GM23338 (cell line): ENCODE measurements around the gene TIMM22. TPM values are rescaled to one million over a fixed set of nuclear protein-coding genes. Genes with fewer than 3 reads are reported as not detected.

Experiments
- ATAC-seq: fragments of 200-7000 bp; cut with Tn5 transposase; 3 replicates; pipeline ENCODE4 v1.9.1; 2020
- DNase-seq: peaks from one replicate; pipeline ENCODE4 v3.0.0-alpha.2; 2015; ENCODE audit warnings: low spot score
- H2AFZ ChIP-seq: fragments of 200-600 bp; sonication (generic); 2 replicates; pipeline ENCODE4 v1.8.0; 2016; ENCODE audit warnings: antibody characterized with exemption, mild to moderate bottlenecking, moderate library complexity
- H3F3A ChIP-seq: fragments of 200-600 bp; sonication (generic); replicated peaks from 2 replicates; pipeline ENCODE4 v1.8.0; 2017; ENCODE audit warnings: antibody characterized with exemption, mixed run types, low read depth
- H3K27ac ChIP-seq: fragments of 200-600 bp; sonication (generic); 2 replicates; pipeline ENCODE4 v1.6.1; 2016; ENCODE audit warnings: low read depth
- H3K27me3 ChIP-seq: fragments of 200-600 bp; sonication (generic); 2 replicates; pipeline ENCODE4 v1.8.0; 2016; ENCODE audit warnings: mild to moderate bottlenecking, mixed run types, moderate library complexity; ENCODE audit not compliant: insufficient read depth
- H3K36me3 ChIP-seq: fragments of 200-600 bp; sonication (generic); 2 replicates; pipeline ENCODE4 v1.8.0; 2016; ENCODE audit warnings: mild to moderate bottlenecking; ENCODE audit not compliant: insufficient read depth
- H3K4me1 ChIP-seq: fragments of 200-600 bp; sonication (generic); 2 replicates; pipeline ENCODE4 v1.8.0; 2016; ENCODE audit warnings: mild to moderate bottlenecking, moderate library complexity; ENCODE audit not compliant: insufficient read depth
- H3K4me2 ChIP-seq: fragments of 200-600 bp; sonication (generic); 2 replicates; pipeline ENCODE4 v1.7.1; 2017; ENCODE audit warnings: mixed run types
- H3K4me3 ChIP-seq: fragments of 200-600 bp; sonication (generic); 2 replicates; pipeline ENCODE4 v1.6.1; 2016; ENCODE audit warnings: mixed run types
- H3K79me2 ChIP-seq: fragments of 200-600 bp; sonication (generic); replicated peaks from 2 replicates; pipeline ENCODE4 v1.8.0; 2017; ENCODE audit warnings: mild to moderate bottlenecking; ENCODE audit not compliant: insufficient read depth
- H3K9me2 ChIP-seq: fragments of 200-600 bp; sonication (generic); 2 replicates; pipeline ENCODE4 v1.8.0; 2017; ENCODE audit not compliant: insufficient read depth
- H4K20me1 ChIP-seq: fragments of 200-600 bp; sonication (generic); replicated peaks from 2 replicates; pipeline ENCODE4 v1.8.0; 2017; ENCODE audit warnings: mild to moderate bottlenecking; ENCODE audit not compliant: insufficient read depth
- H3K27ac Mint-ChIP-seq: 2 replicates; pipeline ENCODE4 v1.8.0; 2020; ENCODE audit warnings: inconsistent platforms, mild to moderate bottlenecking, moderate library complexity, mixed read lengths
- H3K27me3 Mint-ChIP-seq: 3 replicates; pipeline ENCODE4 v1.8.0; 2022; ENCODE audit warnings: low read depth, mild to moderate bottlenecking, moderate library complexity, mixed read lengths, inconsistent platforms; ENCODE audit not compliant: insufficient read depth, poor library complexity
- H3K36me3 Mint-ChIP-seq: 3 replicates; pipeline ENCODE4 v1.8.0; 2021; ENCODE audit warnings: low read depth, mild to moderate bottlenecking, inconsistent platforms, moderate library complexity, mixed read lengths
- H3K4me1 Mint-ChIP-seq: 3 replicates; pipeline ENCODE4 v1.8.0; 2020; ENCODE audit warnings: mild to moderate bottlenecking, inconsistent platforms, mixed read lengths
- H3K4me3 Mint-ChIP-seq: 3 replicates; pipeline ENCODE4 v1.8.0; 2021; ENCODE audit warnings: moderate library complexity, mild to moderate bottlenecking, inconsistent platforms, mixed read lengths
- H3K9me3 Mint-ChIP-seq: 3 replicates; pipeline ENCODE4 v1.8.0; 2020; ENCODE audit warnings: moderate library complexity, mild to moderate bottlenecking, inconsistent platforms, mixed read lengths
- CREB1 ChIP-seq: fragments of 250-450 bp; sonication (Bioruptor Pico); IDR thresholded peaks from 2 replicates; pipeline ENCODE4 v1.5.0; 2020; ENCODE audit warnings: low read depth, mild to moderate bottlenecking, moderate library complexity
- EZH2 ChIP-seq: fragments of 200-600 bp; sonication (generic); IDR thresholded peaks from one replicate; pipeline ENCODE4 v1.8.0; 2017; ENCODE audit warnings: antibody characterized with exemption, mild to moderate bottlenecking, low read depth; ENCODE audit not compliant: unreplicated experiment
- NANOG ChIP-seq: IDR thresholded peaks from 2 replicates; pipeline ENCODE4 v1.6.1; 2016; ENCODE audit warnings: antibody characterized with exemption, borderline replicate concordance
- STAT1 ChIP-seq: IDR thresholded peaks from one replicate; pipeline ENCODE4 v1.6.1; 2016; ENCODE audit warnings: antibody characterized with exemption; ENCODE audit not compliant: unreplicated experiment
- polyA plus RNA-seq: library from polyadenylated mRNA; unstranded; fragments of >200 nt; fragmentation: Nextera tagmentation; extraction: Ambion mirVana; gene quantifications from 2 replicates; pipeline ENCODE4 v1.2.1, GENCODE V29; 2016
- total RNA-seq: library from RNA; depleted of rRNA; stranded (reverse); fragments of >200 nt; shearing (Covaris generic); gene quantifications from 2 replicates; pipeline ENCODE4 v1.2.3, GENCODE V29; 2014
- TF ChIP-seq, protein P1 (sequence below): fragments of 250-450 bp; sonication (Bioruptor Pico); IDR thresholded peaks from 2 replicates; pipeline ENCODE4 v1.5.0; 2020; ENCODE audit warnings: mild to moderate bottlenecking, moderate library complexity
- TF ChIP-seq, protein P2 (sequence below): IDR thresholded peaks from 2 replicates; pipeline ENCODE4 v1.6.1; 2016; ENCODE audit warnings: antibody characterized with exemption
- TF ChIP-seq, protein P3 (sequence below), 2 experiments: fragments of 200-600 bp in 1 of 2; sonication (generic) in 1 of 2; conservative IDR thresholded peaks; 2 replicates each; pipeline versions ENCODE4 v1.5.1 to v1.6.1; 2016 to 2017; ENCODE audit warnings: antibody characterized with exemption in 2 of 2, low read depth in 2 of 2, mild to moderate bottlenecking in 2 of 2, moderate library complexity in 1 of 2
- TF ChIP-seq, protein P4 (sequence below): IDR thresholded peaks from one replicate; pipeline ENCODE4 v1.6.1; 2018; ENCODE audit warnings: antibody characterized with exemption; ENCODE audit not compliant: unreplicated experiment

Gene TIMM22
- total and polyA plus RNA-seq, 2 experiments from 2014 or later, result 21.9 to 24.4 TPM

DNA sequence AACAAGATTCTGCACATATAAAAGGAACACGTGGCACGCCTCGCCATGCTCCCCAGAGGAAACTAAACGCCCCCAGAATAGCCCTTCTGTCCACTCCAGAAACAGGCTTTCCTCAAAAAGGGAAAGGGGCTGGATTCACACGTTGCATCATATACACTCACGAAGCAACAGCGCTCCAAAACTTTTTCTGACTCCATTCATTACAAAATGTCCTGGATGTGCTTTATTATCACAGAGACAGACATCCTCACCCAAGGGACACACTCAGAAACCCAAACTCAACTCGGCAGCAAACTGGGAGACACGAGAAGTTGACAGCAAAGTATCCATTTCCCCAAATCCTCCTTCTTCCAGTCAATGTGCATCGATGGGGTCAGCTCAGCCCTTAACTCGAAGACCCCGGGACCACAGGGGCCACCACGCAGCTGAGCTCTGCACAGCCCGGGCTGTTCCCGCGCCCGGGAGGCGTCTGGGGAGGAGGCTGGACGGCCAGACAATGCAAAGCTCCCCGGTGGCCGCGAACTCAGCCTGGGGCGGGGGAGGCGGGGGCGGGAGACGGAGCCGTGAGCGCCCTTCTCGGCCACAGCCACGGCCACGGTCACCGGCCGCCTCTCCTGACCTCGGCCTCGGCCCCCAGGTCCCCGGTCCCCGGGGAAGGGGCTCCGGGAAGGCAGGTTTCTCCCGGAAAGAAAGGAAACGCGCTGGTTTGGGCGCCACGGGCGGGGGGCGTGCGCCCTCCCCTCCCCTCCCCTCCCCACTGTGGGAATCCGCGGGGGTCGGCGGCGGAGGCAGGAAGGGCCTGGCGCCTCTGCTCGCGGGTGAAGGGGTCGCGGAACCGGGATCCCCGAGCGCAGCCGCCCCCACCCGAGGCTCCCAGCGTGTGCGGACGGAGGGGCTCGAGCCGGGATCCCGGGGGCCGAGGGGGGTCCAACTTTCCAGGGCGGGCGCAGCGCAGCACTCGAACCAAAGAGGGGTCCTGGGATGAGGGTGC, 18.5 kb upstream of the TIMM22 start:
- DNase-seq (no peak), ATAC-seq (peak; percentile 41)
- H3K27me3 Mint-ChIP-seq, result peaks cover 18% of the 10 kb centered on the region

More for the DNA sequence above, 18.5 kb upstream of the TIMM22 start:
- Histone ChIP-seq H3K27me3 (no peaks in the 10 kb centered on the region), H2AFZ (no peak overlapping the region), H3K4me3 (peak overlapping the region; percentile 78), H3K79me2 (peaks cover 55% of the 10 kb centered on the region), H3K4me2 (peak overlapping the region; percentile 90), H3K9me2 (no peaks in the 10 kb centered on the region), H3K4me1 (peaks cover 41% of the 10 kb centered on the region), H3K36me3 (no peaks in the 10 kb centered on the region), H3K27ac (no peak overlapping the region), H3F3A (peaks cover 7% of the 10 kb centered on the region; the same call in 1 of the 2 replicates), H4K20me1 (peaks cover 21% of the 10 kb centered on the region)
- H3K4me1 Mint-ChIP-seq, result peaks cover 42% of the 10 kb centered on the region
- no peak for TF ChIP-seq NANOG
- TF ChIP-seq, protein P1, sequence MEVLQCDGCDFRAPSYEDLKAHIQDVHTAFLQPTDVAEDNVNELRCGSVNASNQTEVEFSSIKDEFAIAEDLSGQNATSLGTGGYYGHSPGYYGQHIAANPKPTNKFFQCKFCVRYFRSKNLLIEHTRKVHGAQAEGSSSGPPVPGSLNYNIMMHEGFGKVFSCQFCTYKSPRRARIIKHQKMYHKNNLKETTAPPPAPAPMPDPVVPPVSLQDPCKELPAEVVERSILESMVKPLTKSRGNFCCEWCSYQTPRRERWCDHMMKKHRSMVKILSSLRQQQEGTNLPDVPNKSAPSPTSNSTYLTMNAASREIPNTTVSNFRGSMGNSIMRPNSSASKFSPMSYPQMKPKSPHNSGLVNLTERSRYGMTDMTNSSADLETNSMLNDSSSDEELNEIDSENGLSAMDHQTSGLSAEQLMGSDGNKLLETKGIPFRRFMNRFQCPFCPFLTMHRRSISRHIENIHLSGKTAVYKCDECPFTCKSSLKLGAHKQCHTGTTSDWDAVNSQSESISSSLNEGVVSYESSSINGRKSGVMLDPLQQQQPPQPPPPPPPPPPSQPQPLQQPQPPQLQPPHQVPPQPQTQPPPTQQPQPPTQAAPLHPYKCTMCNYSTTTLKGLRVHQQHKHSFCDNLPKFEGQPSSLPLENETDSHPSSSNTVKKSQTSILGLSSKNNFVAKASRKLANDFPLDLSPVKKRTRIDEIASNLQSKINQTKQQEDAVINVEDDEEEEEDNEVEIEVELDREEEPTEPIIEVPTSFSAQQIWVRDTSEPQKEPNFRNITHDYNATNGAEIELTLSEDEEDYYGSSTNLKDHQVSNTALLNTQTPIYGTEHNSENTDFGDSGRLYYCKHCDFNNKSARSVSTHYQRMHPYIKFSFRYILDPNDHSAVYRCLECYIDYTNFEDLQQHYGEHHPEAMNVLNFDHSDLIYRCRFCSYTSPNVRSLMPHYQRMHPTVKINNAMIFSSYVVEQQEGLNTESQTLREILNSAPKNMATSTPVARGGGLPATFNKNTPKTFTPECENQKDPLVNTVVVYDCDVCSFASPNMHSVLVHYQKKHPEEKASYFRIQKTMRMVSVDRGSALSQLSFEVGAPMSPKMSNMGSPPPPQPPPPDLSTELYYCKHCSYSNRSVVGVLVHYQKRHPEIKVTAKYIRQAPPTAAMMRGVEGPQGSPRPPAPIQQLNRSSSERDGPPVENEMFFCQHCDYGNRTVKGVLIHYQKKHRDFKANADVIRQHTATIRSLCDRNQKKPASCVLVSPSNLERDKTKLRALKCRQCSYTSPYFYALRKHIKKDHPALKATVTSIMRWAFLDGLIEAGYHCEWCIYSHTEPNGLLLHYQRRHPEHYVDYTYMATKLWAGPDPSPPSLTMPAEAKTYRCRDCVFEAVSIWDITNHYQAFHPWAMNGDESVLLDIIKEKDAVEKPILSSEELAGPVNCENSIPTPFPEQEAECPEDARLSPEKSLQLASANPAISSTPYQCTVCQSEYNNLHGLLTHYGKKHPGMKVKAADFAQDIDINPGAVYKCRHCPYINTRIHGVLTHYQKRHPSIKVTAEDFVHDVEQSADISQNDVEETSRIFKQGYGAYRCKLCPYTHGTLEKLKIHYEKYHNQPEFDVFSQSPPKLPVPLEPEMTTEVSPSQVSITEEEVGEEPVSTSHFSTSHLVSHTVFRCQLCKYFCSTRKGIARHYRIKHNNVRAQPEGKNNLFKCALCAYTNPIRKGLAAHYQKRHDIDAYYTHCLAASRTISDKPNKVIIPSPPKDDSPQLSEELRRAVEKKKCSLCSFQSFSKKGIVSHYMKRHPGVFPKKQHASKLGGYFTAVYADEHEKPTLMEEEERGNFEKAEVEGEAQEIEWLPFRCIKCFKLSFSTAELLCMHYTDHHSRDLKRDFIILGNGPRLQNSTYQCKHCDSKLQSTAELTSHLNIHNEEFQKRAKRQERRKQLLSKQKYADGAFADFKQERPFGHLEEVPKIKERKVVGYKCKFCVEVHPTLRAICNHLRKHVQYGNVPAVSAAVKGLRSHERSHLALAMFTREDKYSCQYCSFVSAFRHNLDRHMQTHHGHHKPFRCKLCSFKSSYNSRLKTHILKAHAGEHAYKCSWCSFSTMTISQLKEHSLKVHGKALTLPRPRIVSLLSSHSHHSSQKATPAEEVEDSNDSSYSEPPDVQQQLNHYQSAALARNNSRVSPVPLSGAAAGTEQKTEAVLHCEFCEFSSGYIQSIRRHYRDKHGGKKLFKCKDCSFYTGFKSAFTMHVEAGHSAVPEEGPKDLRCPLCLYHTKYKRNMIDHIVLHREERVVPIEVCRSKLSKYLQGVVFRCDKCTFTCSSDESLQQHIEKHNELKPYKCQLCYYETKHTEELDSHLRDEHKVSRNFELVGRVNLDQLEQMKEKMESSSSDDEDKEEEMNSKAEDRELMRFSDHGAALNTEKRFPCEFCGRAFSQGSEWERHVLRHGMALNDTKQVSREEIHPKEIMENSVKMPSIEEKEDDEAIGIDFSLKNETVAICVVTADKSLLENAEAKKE (CRISPR knock-in tag), result no peak
- TF ChIP-seq, protein P2, sequence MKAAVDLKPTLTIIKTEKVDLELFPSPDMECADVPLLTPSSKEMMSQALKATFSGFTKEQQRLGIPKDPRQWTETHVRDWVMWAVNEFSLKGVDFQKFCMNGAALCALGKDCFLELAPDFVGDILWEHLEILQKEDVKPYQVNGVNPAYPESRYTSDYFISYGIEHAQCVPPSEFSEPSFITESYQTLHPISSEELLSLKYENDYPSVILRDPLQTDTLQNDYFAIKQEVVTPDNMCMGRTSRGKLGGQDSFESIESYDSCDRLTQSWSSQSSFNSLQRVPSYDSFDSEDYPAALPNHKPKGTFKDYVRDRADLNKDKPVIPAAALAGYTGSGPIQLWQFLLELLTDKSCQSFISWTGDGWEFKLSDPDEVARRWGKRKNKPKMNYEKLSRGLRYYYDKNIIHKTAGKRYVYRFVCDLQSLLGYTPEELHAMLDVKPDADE, result no peak
- TF ChIP-seq, protein P3, sequence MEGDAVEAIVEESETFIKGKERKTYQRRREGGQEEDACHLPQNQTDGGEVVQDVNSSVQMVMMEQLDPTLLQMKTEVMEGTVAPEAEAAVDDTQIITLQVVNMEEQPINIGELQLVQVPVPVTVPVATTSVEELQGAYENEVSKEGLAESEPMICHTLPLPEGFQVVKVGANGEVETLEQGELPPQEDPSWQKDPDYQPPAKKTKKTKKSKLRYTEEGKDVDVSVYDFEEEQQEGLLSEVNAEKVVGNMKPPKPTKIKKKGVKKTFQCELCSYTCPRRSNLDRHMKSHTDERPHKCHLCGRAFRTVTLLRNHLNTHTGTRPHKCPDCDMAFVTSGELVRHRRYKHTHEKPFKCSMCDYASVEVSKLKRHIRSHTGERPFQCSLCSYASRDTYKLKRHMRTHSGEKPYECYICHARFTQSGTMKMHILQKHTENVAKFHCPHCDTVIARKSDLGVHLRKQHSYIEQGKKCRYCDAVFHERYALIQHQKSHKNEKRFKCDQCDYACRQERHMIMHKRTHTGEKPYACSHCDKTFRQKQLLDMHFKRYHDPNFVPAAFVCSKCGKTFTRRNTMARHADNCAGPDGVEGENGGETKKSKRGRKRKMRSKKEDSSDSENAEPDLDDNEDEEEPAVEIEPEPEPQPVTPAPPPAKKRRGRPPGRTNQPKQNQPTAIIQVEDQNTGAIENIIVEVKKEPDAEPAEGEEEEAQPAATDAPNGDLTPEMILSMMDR (conservative IDR thresholded peaks at IDR 0.05; ENCODE audit: low read depth in 2 of 2), result no peak
- TF ChIP-seq CREB1 (CRISPR knock-in tag), result no peak
- TF ChIP-seq, protein P4, sequence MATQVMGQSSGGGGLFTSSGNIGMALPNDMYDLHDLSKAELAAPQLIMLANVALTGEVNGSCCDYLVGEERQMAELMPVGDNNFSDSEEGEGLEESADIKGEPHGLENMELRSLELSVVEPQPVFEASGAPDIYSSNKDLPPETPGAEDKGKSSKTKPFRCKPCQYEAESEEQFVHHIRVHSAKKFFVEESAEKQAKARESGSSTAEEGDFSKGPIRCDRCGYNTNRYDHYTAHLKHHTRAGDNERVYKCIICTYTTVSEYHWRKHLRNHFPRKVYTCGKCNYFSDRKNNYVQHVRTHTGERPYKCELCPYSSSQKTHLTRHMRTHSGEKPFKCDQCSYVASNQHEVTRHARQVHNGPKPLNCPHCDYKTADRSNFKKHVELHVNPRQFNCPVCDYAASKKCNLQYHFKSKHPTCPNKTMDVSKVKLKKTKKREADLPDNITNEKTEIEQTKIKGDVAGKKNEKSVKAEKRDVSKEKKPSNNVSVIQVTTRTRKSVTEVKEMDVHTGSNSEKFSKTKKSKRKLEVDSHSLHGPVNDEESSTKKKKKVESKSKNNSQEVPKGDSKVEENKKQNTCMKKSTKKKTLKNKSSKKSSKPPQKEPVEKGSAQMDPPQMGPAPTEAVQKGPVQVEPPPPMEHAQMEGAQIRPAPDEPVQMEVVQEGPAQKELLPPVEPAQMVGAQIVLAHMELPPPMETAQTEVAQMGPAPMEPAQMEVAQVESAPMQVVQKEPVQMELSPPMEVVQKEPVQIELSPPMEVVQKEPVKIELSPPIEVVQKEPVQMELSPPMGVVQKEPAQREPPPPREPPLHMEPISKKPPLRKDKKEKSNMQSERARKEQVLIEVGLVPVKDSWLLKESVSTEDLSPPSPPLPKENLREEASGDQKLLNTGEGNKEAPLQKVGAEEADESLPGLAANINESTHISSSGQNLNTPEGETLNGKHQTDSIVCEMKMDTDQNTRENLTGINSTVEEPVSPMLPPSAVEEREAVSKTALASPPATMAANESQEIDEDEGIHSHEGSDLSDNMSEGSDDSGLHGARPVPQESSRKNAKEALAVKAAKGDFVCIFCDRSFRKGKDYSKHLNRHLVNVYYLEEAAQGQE, result no peak
- TF ChIP-seq STAT1, result no peak
- no peak for TF ChIP-seq EZH2
- H3K4me3 Mint-ChIP-seq, result peak overlapping the region; percentile 85
- no peaks in the 10 kb centered on the region; the same call in 2 of the 3 replicates for H3K9me3 Mint-ChIP-seq
- no peaks in the 10 kb centered on the region; the same call in 2 of the 3 replicates for H3K36me3 Mint-ChIP-seq
- H3K27ac Mint-ChIP-seq, result peak overlapping the region; percentile 75
